IMR-90 (cell line): ENCODE results near the gene TTLL12.

Source experiments
- RAD21 ChIP-seq: IDR thresholded peaks from 2 replicates; pipeline ENCODE4 v1.6.1; 2012; ENCODE audit warnings: low read length, improper control_type of control experiment
- TF ChIP-seq, protein P1 (sequence below): conservative IDR thresholded peaks from 2 replicates; pipeline ENCODE4 v1.5.1; 2012; ENCODE audit warnings: mild to moderate bottlenecking, low read depth, low read length, improper control_type of control experiment

DNA sequence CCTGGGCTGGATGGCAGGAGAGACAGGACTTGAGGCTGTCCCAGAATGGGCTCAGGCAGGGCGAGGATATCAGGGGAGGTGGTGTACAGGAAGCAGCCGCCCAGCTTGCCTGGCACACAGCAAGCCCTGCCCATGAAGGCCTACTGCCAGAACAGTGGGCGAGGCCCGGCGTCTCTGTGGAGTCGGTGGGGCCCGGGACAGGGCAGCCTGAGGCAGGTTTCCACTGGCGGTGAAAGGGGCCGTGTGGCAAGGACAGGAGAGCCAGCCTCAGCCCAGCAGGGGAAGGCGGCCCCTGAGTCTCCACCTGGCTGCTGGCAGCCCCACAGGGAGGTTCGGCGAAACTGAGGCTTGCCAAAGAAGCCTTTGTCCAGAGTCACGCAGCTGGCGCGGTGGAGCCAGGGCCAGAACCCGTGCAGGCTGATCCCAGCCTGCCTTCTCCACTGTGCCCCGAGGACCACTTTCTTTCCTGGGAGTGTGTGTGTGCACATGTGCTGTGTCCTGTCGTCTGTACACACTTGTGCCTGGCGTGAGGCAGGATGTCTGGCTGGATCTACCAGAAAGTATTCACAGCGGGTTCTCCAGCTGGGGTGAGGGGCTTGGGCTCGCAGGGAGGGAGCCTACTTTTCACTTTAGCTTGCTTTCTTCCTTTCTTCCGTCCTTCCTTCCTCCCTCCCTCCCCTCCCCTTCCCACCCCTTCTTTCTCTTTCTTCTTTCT, 34.4 kb downstream of the TTLL12 start:
- TF ChIP-seq, protein P1, sequence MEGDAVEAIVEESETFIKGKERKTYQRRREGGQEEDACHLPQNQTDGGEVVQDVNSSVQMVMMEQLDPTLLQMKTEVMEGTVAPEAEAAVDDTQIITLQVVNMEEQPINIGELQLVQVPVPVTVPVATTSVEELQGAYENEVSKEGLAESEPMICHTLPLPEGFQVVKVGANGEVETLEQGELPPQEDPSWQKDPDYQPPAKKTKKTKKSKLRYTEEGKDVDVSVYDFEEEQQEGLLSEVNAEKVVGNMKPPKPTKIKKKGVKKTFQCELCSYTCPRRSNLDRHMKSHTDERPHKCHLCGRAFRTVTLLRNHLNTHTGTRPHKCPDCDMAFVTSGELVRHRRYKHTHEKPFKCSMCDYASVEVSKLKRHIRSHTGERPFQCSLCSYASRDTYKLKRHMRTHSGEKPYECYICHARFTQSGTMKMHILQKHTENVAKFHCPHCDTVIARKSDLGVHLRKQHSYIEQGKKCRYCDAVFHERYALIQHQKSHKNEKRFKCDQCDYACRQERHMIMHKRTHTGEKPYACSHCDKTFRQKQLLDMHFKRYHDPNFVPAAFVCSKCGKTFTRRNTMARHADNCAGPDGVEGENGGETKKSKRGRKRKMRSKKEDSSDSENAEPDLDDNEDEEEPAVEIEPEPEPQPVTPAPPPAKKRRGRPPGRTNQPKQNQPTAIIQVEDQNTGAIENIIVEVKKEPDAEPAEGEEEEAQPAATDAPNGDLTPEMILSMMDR, result no peak
- TF ChIP-seq RAD21, result no peak
